Fibroblast of pulmonary artery (primary cell): ENCODE measurements around the gene SRGAP2C.
"Not testable (repeated sequence)": the region's sequence is repeated elsewhere in the genome, so short reads cannot be mapped to it uniquely, and the experiment has no call there.

Experiments
- DNase-seq: peaks from one replicate; pipeline ENCODE4 v3.0.0-alpha.2; 2010; ENCODE audit warnings: low read depth
- H3K4me3 ChIP-seq: replicated peaks from 2 replicates; pipeline ENCODE4 v1.5.1; 2011; ENCODE audit warnings: low read depth, mild to moderate bottlenecking, control low read depth, low read length, moderate library complexity

SRGAP2C gene

GRCh38 chr1:121176649-121177048 is 8.1 kb upstream of the SRGAP2C start:
- H3K4me3 ChIP-seq, DNase-seq: not testable (repeated sequence)

- not testable (repeated sequence) for DNase-seq, H3K4me3 ChIP-seq
These were observed 6.6 kb upstream of the SRGAP2C start for GRCh38 chr1:121178197-121178596.

DNA sequence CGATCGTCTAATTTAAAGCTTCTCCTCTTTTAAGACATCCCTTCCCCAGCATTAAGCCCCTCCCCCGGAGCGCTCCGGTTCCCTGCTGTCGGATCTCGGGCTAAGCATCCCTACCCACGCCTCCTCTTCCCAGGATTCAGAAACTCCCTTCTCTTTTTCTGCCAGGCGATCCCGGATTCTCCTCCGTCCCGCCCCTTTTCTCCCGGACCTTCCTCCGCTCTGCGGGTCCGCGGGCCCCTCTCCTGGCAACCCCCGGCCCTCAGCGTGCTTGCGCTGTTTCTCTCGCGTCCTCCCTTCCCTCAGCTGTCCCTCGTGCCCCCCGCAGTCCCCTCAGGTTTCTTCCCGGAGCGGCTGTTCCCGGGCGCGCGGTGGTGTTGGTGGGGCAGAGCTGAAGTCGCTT is 908 bp upstream of the SRGAP2C start:
- H3K4me3 ChIP-seq, result peak overlapping the region; percentile 49
- not testable (repeated sequence) for DNase-seq

DNA sequence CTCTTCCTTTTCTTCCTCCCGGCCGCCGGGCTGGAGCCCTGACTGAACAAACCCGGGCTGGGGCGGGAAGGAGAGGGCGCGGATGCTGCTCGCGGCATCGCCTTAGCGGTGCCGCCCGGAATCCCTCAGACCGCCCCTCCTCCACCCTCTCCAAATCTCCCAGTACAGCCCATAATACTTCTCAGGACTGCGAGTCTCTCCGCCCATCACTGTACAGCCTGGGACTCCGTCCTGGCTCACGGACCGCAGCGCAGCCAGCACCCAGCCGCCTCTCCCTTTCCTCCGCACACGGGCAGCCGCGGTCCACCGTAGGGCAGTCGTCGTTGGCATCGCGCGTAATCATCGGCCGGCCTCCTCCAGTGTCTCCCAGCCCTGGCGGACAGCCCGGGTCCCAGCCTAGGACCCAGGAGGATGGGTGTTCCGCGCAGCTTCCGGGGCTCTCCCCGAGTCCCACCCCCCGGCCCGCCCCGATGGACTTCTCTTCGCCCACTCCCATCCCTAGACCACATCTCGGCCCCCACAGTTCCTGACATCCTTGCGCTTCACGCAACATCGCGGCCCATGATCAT is 449 bp downstream of the SRGAP2C start:
- H3K4me3 ChIP-seq, result peak overlapping the region; percentile 49
- DNase-seq, result not testable (repeated sequence)

GRCh38 chr1:121186191-121186590 is 1.4 kb downstream of the SRGAP2C start:
- DNase-seq, result not testable (repeated sequence)
- peak overlapping the region; percentile 33 for H3K4me3 ChIP-seq

- H3K4me3 ChIP-seq, result peak overlapping the region; percentile 43
These were observed 3.1 kb downstream of the SRGAP2C start for GRCh38 chr1:121187914-121188313.

DNA sequence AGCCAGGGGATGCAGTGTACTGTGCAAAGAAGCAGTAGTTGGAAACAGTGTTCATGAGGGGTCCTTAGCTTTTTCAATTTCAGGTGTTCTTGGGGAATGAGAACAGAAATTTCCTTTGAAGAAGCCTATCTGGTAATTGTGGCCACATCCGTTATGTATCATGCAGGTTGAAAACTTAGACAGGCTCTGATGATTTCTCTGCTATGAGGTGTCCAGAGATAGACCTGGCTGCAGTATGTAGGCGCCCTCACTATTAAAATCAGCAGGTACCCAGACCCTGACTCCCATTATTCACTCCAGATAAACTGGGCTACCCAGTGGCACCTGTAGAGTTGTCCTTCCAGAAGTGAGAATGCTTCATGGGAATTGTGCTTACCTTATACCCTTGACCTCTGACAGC is 7.7 kb downstream of the SRGAP2C start:
- H3K4me3 ChIP-seq, DNase-seq: not testable (repeated sequence)

More at GRCh38 chr1:121187914-121188313, 3.1 kb downstream of the SRGAP2C start:
- not testable (repeated sequence) for DNase-seq

DNA sequence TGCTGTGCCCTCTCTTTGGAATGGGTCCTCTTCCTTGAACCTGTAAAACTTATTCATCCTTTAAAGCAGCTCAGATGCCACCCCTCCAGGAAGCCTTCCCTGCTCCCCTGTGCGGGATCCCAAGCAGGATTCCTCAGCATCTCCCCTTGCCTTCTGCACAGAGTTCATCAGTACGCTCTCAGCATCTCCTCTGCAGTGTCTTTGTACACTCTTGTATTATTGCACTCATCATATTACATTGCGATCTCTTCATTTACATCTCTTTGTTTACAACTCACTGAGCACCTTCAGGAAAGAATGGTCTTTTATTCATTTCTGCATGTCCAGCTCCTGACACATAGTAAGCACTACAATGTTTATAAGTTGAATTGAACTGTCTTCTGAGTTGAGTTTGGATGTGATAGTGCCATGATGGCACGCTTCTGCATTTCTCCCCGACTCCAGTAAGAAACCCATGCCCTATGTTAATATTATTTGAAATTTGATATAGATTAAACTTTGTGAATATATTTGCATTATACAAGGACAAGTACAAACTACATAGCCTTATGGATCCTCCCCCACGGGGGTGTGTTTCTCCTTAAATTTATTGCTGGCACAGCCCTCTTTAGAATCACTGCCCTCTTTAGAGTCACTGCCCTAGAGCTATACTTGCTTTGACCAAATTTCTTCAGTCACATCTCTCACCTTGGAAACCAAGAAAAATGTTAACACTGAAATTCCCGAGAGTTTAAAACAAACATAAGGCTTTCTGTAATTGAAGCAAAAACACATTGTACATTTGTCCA is 12.5 kb downstream of the SRGAP2C start:
- DNase-seq, H3K4me3 ChIP-seq: not testable (repeated sequence)

DNA sequence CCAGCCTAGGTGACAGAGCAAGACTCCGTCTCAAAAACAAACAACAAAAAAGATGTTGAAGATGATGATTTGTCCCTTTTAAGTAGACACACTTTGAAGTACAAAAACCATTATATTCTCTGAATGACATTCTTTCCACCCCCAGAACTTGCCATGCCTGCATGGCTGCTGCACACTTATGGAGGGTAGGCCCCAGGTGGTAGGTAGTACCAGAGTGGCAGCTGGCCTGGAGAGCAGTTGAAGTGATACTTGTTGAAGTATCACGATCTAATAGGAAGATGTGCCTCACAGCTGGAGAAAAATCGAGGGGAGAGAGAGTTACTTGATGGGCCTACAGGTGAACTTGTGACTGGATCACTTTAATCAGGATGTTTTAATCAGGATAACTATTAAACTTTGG is 15.0 kb downstream of the SRGAP2C start:
- H3K4me3 ChIP-seq, DNase-seq: not testable (repeated sequence)

DNA sequence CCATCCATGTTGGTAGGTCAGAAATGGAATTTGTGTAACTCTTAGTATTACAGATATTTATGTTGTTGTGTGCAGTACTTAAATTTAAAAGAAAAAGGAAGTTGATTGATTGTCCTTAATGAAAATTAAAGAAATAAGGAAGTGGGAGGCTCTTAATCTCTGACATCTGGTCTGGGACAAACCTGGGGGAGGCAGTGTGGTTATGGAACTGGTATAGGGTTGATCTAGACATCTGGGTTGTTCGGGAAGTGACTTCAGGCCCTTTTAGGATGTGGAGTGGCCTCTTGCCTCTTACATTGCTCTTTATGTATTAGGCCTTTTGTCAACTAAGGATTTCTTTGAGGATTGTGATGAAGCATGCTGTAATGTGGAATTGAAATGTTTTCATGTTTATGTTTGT is 15.5 kb downstream of the SRGAP2C start:
- not testable (repeated sequence) for DNase-seq, H3K4me3 ChIP-seq

DNA sequence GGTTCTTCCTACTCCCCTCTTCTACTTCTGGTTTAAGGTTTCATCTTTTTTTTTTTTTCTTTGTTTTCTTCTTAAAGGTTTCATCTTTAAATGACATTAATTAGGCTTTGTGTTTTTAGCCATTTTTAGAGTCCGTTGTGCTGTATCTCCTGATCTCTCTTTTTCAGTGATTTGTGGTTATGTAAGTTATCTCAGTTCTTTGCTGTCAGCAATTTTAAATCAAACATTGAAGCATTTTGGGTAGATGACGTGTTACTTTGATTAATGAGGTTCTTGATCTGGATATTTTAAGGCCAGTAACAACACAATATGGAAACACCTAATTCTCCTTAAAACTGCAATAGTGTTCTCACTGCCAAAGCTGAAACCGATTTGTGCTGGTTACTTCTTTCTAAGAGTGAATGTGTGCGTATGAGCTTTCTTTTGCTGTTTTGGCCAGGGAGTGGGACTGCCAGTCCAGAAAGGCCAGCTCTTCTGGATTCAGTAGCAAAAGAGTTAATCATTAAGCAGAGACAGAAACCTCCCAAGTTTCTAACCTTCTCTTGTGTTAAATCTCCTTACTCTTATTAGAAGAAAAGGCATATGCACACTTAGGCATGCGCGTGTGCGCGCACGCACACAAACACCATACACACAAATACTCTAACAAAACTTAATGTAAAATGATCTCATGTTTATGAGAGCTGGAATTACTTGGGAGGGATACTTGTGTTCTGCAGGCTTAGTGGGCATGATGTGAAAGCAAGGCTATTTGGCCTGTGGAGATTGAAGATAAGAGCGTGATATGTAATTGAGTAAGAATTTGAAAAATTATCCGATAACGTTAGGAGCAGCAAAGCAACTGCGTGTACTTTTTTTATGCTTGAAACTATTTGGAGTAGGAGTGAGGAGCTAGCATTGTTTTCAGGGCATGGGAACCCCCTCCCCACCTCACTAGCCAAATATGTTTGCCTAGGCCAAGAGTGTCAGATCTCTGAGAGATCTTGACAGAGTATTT is 16.5 kb downstream of the SRGAP2C start:
- DNase-seq, result peak; percentile 46
- not testable (repeated sequence) for H3K4me3 ChIP-seq

DNA sequence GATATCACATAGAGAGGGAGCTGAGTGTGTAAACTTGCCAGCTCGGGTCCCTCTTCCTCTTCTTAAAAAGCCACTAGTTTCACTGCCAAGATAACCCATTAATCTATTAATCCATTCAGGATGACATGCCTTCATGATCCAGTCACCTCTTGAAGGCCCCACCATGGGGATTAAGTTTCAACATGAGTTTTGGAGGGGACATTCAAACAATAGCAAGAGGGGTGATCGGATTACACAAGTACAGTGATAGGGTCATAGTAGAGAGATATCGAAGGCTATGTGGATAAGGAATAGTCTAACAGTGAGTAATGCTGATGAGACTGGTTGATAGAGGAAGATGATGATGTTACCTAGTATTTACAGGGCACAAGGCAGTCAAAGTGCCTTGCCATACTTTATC is 18.2 kb downstream of the SRGAP2C start:
- not testable (repeated sequence) for H3K4me3 ChIP-seq, DNase-seq

DNA sequence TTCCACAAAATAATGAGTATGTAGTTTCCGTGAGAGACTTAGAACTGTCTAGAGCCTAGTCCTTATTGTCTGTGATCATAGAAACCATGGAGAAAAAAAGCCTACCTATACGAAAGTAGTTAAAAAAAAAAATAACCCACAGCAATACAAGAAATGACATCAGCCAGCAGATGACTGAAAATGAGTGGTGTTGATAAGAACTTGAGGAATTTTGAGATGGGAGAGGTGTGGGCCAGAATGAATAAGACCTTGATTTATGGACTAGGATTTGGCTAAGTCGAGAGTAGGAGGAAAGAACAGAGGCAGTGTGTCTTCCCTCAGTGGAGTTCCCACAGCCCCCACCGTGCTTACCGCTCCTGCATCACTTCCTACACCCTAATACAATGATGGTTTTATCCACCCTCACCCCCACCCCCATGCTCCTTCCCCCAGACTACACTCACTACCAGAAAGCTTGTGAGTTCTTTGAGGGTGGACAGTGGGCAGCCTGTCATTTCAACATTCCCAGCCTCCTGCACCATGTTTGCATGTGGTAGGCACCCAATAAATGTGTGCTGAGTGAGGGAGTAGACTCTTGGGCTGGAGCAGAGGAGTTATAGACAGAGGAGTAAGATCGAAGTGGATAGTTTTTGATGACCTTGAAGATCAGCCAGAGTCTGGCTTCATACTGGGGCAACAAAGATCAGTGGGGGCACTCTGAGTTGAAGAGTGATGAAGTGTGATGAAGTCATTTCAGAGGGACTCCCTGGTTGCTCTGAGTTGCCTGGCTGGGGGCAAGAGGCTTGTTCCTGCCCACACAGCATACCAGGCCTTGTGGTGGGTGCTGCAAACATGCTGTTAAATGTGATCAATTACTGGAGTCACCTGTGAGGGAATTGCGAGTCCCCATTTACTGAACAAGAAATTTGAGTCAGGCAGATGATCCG is 21.3 kb downstream of the SRGAP2C start:
- DNase-seq, H3K4me3 ChIP-seq: not testable (repeated sequence)

GRCh38 chr1:121207328-121207727 is 22.6 kb downstream of the SRGAP2C start:
- H3K4me3 ChIP-seq, DNase-seq: not testable (repeated sequence)

- DNase-seq, H3K4me3 ChIP-seq: not testable (repeated sequence)
These were observed 23.6 kb downstream of the SRGAP2C start for GRCh38 chr1:121208375-121208774.

- H3K4me3 ChIP-seq, DNase-seq: not testable (repeated sequence)
These were observed 26.0 kb downstream of the SRGAP2C start for GRCh38 chr1:121210778-121211177.

GRCh38 chr1:121213491-121213890 is 28.7 kb downstream of the SRGAP2C start:
- not testable (repeated sequence) for DNase-seq

GRCh38 chr1:121214544-121215156 is 29.9 kb downstream of the SRGAP2C start:
- not testable (repeated sequence) for DNase-seq, H3K4me3 ChIP-seq

More at GRCh38 chr1:121213491-121213890, 28.7 kb downstream of the SRGAP2C start:
- H3K4me3 ChIP-seq, result not testable (repeated sequence)
